ENCODE measurements around the gene TUNAR.

The TUNAR gene

GRCh38 chr14:95862243-95862642 lies 14.4 kb upstream of the TUNAR start:
- no peak for DNase-seq
- TF ChIP-seq CTCF (IDR thresholded peaks at IDR 0.05; ENCODE audit: low read depth, low read length), result no peak
- H3K27me3 ChIP-seq, result peaks cover 11% of the 10 kb centered on the region

GRCh38 chr14:95863295-95863694 lies 13.3 kb upstream of the TUNAR start:
- no peak for TF ChIP-seq CTCF (IDR thresholded peaks at IDR 0.05; ENCODE audit: low read depth, low read length)

More at GRCh38 chr14:95862243-95862642, 14.4 kb upstream of the TUNAR start:
- H3K9me3 ChIP-seq, result no peaks in the 10 kb centered on the region
- no peaks in the 10 kb centered on the region for H3K36me3 ChIP-seq
- no peak overlapping the region for H3K4me3 ChIP-seq (ENCODE audit: low read depth, low read length)
- no peaks in the 10 kb centered on the region for H3K4me1 ChIP-seq

GRCh38 chr14:95869776-95870175 lies 6.9 kb upstream of the TUNAR start:
- H3K4me1 ChIP-seq, result no peaks in the 10 kb centered on the region
- no peaks in the 10 kb centered on the region for H3K9me3 ChIP-seq
- H3K27me3 ChIP-seq, result peaks cover 24% of the 10 kb centered on the region
- no peak for DNase-seq
- no peaks in the 10 kb centered on the region for H3K36me3 ChIP-seq
- TF ChIP-seq CTCF (IDR thresholded peaks at IDR 0.05; ENCODE audit: low read depth, low read length), result no peak
- no peak overlapping the region for H3K4me3 ChIP-seq (ENCODE audit: low read depth, low read length)

More at GRCh38 chr14:95863295-95863694, 13.3 kb upstream of the TUNAR start:
- H3K36me3 ChIP-seq, result no peaks in the 10 kb centered on the region
- H3K27me3 ChIP-seq, result peaks cover 19% of the 10 kb centered on the region
- no peak for DNase-seq
- H3K4me1 ChIP-seq, result no peaks in the 10 kb centered on the region
- no peaks in the 10 kb centered on the region for H3K9me3 ChIP-seq
- H3K4me3 ChIP-seq (ENCODE audit: low read depth, low read length), result no peak overlapping the region

GRCh38 chr14:95870772-95871171 lies 5.9 kb upstream of the TUNAR start:
- H3K27me3 ChIP-seq, result peaks cover 33% of the 10 kb centered on the region
- H3K36me3 ChIP-seq, result no peaks in the 10 kb centered on the region
- no peak for TF ChIP-seq CTCF (IDR thresholded peaks at IDR 0.05; ENCODE audit: low read depth, low read length)
- no peaks in the 10 kb centered on the region for H3K9me3 ChIP-seq
- no peak overlapping the region for H3K4me3 ChIP-seq (ENCODE audit: low read depth, low read length)
- no peak for DNase-seq
- no peaks in the 10 kb centered on the region for H3K4me1 ChIP-seq

GRCh38 chr14:95871531-95871930 lies 5.1 kb upstream of the TUNAR start:
- no peaks in the 10 kb centered on the region for H3K36me3 ChIP-seq
- H3K4me1 ChIP-seq, result no peaks in the 10 kb centered on the region
- no peak for DNase-seq
- no peak overlapping the region for H3K4me3 ChIP-seq (ENCODE audit: low read depth, low read length)
- H3K9me3 ChIP-seq, result no peaks in the 10 kb centered on the region
- no peak for TF ChIP-seq CTCF (IDR thresholded peaks at IDR 0.05; ENCODE audit: low read depth, low read length)
- H3K27me3 ChIP-seq, result peaks cover 40% of the 10 kb centered on the region

- Histone ChIP-seq H3K4me3 (ENCODE audit: low read depth, low read length) (no peak overlapping the region), H3K27me3 (peaks cover 40% of the 10 kb centered on the region), H3K36me3 (no peaks in the 10 kb centered on the region), H3K9me3 (no peaks in the 10 kb centered on the region), H3K4me1 (no peaks in the 10 kb centered on the region)
- no peak for TF ChIP-seq CTCF (IDR thresholded peaks at IDR 0.05; ENCODE audit: low read depth, low read length)
- no peak for DNase-seq
These were observed 3.9 kb upstream of the TUNAR start for GRCh38 chr14:95872777-95873176.
